DMS153 treated with DMSO at 0.1 percent for 48 hours (cell line): Measurements from ENCODE around the gene ABI3.

Experiments
- DNase-seq: peaks from one replicate; lab custom pipeline; 2025; ENCODE audit not compliant: unreplicated experiment; lab: John Stamatoyannopoulos, UW

ABI3 gene

GRCh38 chr17:49196520-49196919 lies 14.0 kb upstream of the ABI3 start:
- no peak for DNase-seq

GRCh38 chr17:49197346-49197998 lies 13.0 kb upstream of the ABI3 start:
- DNase-seq, result no peak

- no peak for DNase-seq
These were observed 12.3 kb upstream of the ABI3 start for GRCh38 chr17:49198211-49198610.

GRCh38 chr17:49200423-49201083 lies 10.0 kb upstream of the ABI3 start:
- no peak for DNase-seq

- no peak for DNase-seq
These were observed 9.0 kb upstream of the ABI3 start for GRCh38 chr17:49201481-49201927.

- DNase-seq, result no peak
These were observed 6.7 kb upstream of the ABI3 start for GRCh38 chr17:49203796-49204195.

- DNase-seq, result no peak
These were observed 6.0 kb upstream of the ABI3 start for GRCh38 chr17:49204516-49204915.

GRCh38 chr17:49209061-49209571 lies 1.4 kb upstream of the ABI3 start:
- no peak for DNase-seq

GRCh38 chr17:49213399-49213798 lies 2.9 kb downstream of the ABI3 start:
- DNase-seq, result no peak

- DNase-seq, result no peak
These were observed 3.3 kb downstream of the ABI3 start for GRCh38 chr17:49213847-49214246.

- no peak for DNase-seq
These were observed 4.3 kb downstream of the ABI3 start for GRCh38 chr17:49214676-49215360.

- DNase-seq, result no peak
These were observed 6.0 kb downstream of the ABI3 start for GRCh38 chr17:49216482-49216881.

- no peak for DNase-seq
These were observed 6.6 kb downstream of the ABI3 start for GRCh38 chr17:49216953-49217650.

- no peak for DNase-seq
These were observed 7.3 kb downstream of the ABI3 start for GRCh38 chr17:49217651-49218413.

- no peak for DNase-seq
These were observed 8.7 kb downstream of the ABI3 start for GRCh38 chr17:49218941-49219913.

GRCh38 chr17:49219987-49220386 lies 9.5 kb downstream of the ABI3 start:
- DNase-seq, result no peak

- no peak for DNase-seq
These were observed 12.6 kb downstream of the ABI3 start for GRCh38 chr17:49223168-49223516.

GRCh38 chr17:49223517-49224197 lies 13.2 kb downstream of the ABI3 start:
- DNase-seq, result peak; percentile 3
